Keratinocyte (primary cell): ENCODE results near the gene LTC4S. TPM values are rescaled to one million over a fixed set of nuclear protein-coding genes. Genes with fewer than 3 reads are reported as not detected.

ENCODE experiments used
- DNase-seq: peaks from one replicate; pipeline ENCODE4 v3.0.0-alpha.2; 2011; ENCODE audit warnings: low read depth, missing footprints, low spot score
- FAIRE-seq: peaks from 2 replicates; lab custom pipeline; 2011; peaks lifted over from hg19 to GRCh38; lab: Jason Lieb, UNC
- H2AFZ ChIP-seq: 2 replicates; pipeline ENCODE4 v1.6.0; 2012; ENCODE audit warnings: low read length, control low read depth, inconsistent platforms; ENCODE audit not compliant: control insufficient read depth
- H3K27ac ChIP-seq: 2 replicates; pipeline ENCODE4 v1.5.1; 2011; ENCODE audit warnings: low read length; ENCODE audit not compliant: control insufficient read depth, insufficient read depth
- H3K27me3 ChIP-seq: 3 replicates; pipeline ENCODE4 v1.6.0; 2011; ENCODE audit warnings: low read length; ENCODE audit not compliant: control insufficient read depth, insufficient read depth; ENCODE audit errors: extremely low read depth
- H3K36me3 ChIP-seq, 2 experiments: 2 replicates in 1 of 2; 3 replicates in 1 of 2; pipeline ENCODE4 v1.5.1; 2011; ENCODE audit warnings: low read length in 2 of 2, mild to moderate bottlenecking in 1 of 2; ENCODE audit not compliant: control insufficient read depth in 2 of 2, insufficient read depth in 2 of 2; ENCODE audit errors: extremely low read depth in 1 of 2
- H3K4me1 ChIP-seq: 3 replicates; pipeline ENCODE4 v1.5.1; 2011; ENCODE audit warnings: low read length; ENCODE audit not compliant: control insufficient read depth, insufficient read depth; ENCODE audit errors: extremely low read depth
- H3K4me2 ChIP-seq: 3 replicates; pipeline ENCODE4 v1.6.0; 2011; ENCODE audit warnings: low read depth, low read length; ENCODE audit not compliant: control insufficient read depth, insufficient read depth; ENCODE audit errors: extremely low read depth
- H3K4me3 ChIP-seq, 3 experiments: fragments of 200-600 bp in 1 of 3; sonication (generic) in 1 of 3; 2 replicates in 2 of 3; 3 replicates in 1 of 3; pipeline ENCODE4 v1.5.1; 2011 to 2016; ENCODE audit warnings: low read length in 3 of 3, mild to moderate bottlenecking in 3 of 3, control low read depth in 2 of 3, inconsistent platforms in 1 of 3, low read depth in 1 of 3, mixed read lengths in 1 of 3, mixed run types in 1 of 3, moderate library complexity in 1 of 3; ENCODE audit not compliant: control insufficient read depth in 2 of 3, insufficient read depth in 2 of 3; ENCODE audit errors: extremely low read depth in 1 of 3
- H3K79me2 ChIP-seq: 2 replicates; pipeline ENCODE4 v1.6.0; 2012; ENCODE audit warnings: low read length; ENCODE audit not compliant: control insufficient read depth, insufficient read depth
- H3K9ac ChIP-seq: 3 replicates; pipeline ENCODE4 v1.6.0; 2011; ENCODE audit warnings: low read length; ENCODE audit not compliant: control insufficient read depth, insufficient read depth; ENCODE audit errors: extremely low read depth
- H3K9me1 ChIP-seq: 3 replicates; pipeline ENCODE4 v1.6.0; 2011; ENCODE audit warnings: low read length; ENCODE audit not compliant: control insufficient read depth, insufficient read depth; ENCODE audit errors: extremely low read depth
- H3K9me3 ChIP-seq: 2 replicates; pipeline ENCODE4 v1.5.1; 2012; ENCODE audit warnings: low read depth, low read length; ENCODE audit not compliant: control insufficient read depth
- H4K20me1 ChIP-seq: 3 replicates; pipeline ENCODE4 v1.6.0; 2011; ENCODE audit warnings: low read length; ENCODE audit not compliant: control insufficient read depth, insufficient read depth; ENCODE audit errors: extremely low read depth
- EZH2 ChIP-seq: IDR thresholded peaks from one replicate; pipeline ENCODE4 v1.6.1; 2012; ENCODE audit warnings: inconsistent platforms, mild to moderate bottlenecking, low read length, moderate library complexity
- dilution Hi-C: fragments of 300-500 bp; cut with MboI; formaldehyde crosslinking; loops from one replicate; pipeline ENCODE4 v1.7.0; 2020; ENCODE audit warnings: low sequenced_read_pairs; ENCODE audit not compliant: extremely low pct_ligation_motif_present
- polyA plus RNA-seq, 5 experiments: library from polyadenylated mRNA; depleted of rRNA in 3 of 5; stranded (reverse) in 3 of 5; stranded (forward) in 1 of 5; unstranded in 1 of 5; fragments of >200 nt; gene quantifications; 1 replicate in 1 of 5; 2 replicates in 3 of 5; 3 replicates in 1 of 5; pipeline versions ENCODE4 v1.2.1 to v1.2.3, GENCODE V29; 2011 to 2012; ENCODE audit warnings: missing spikeins in 2 of 5, low read depth in 1 of 5, low replicate concordance in 1 of 5
- TF ChIP-seq, protein P1 (sequence below), 3 experiments: IDR thresholded peaks in 1 of 3; conservative IDR thresholded peaks in 1 of 3; optimal IDR thresholded peaks in 1 of 3; 2 replicates in 2 of 3; 3 replicates in 1 of 3; pipeline versions ENCODE3 to v1.5.1; 2011; ENCODE audit warnings: low read length in 3 of 3, mild to moderate bottlenecking in 3 of 3, moderate library complexity in 2 of 3, control low read depth in 1 of 3, inconsistent platforms in 1 of 3; ENCODE audit not compliant: insufficient read depth in 2 of 3; ENCODE audit errors: extremely low read depth in 1 of 3

The LTC4S gene
- polyA plus RNA-seq, 1 donor (not counting 4 experiments of a cell fraction or from before 2014, with no cell fraction given) = not detected

DNA sequence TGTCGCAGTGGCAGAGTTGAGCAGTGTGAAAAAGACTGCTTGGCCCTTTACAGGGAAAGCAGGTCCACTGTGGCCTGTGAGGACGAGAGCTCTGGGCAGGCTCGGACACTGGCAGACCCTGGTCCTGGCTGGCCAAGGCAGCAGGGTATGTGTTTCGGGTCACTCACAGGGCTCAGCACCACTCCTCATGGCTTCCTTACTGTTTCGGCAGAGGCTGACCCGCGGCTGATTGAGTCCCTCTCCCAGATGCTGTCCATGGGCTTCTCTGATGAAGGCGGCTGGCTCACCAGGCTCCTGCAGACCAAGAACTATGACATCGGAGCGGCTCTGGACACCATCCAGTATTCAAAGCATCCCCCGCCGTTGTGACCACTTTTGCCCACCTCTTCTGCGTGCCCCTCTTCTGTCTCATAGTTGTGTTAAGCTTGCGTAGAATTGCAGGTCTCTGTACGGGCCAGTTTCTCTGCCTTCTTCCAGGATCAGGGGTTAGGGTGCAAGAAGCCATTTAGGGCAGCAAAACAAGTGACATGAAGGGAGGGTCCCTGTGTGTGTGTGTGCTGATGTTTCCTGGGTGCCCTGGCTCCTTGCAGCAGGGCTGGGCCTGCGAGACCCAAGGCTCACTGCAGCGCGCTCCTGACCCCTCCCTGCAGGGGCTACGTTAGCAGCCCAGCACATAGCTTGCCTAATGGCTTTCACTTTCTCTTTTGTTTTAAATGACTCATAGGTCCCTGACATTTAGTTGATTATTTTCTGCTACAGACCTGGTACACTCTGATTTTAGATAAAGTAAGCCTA lies 42.6 kb downstream of the LTC4S start:
- FAIRE-seq (no peak), DNase-seq (no peak)
- dilution Hi-C loops = loop anchor here (25.0 kb wide), 1 partner anchor 99 kb away; the partner anchor contains the start of gene MAML1
- no peak overlapping the region for H3K4me3 ChIP-seq
- H3K27ac ChIP-seq = no peak overlapping the region
- H3K27me3 ChIP-seq = no peaks in the 10 kb centered on the region
- H3K4me1 ChIP-seq = no peaks in the 10 kb centered on the region
- H3K9me3 ChIP-seq = no peaks in the 10 kb centered on the region
- no peak for TF ChIP-seq EZH2
- TF ChIP-seq, protein P1, sequence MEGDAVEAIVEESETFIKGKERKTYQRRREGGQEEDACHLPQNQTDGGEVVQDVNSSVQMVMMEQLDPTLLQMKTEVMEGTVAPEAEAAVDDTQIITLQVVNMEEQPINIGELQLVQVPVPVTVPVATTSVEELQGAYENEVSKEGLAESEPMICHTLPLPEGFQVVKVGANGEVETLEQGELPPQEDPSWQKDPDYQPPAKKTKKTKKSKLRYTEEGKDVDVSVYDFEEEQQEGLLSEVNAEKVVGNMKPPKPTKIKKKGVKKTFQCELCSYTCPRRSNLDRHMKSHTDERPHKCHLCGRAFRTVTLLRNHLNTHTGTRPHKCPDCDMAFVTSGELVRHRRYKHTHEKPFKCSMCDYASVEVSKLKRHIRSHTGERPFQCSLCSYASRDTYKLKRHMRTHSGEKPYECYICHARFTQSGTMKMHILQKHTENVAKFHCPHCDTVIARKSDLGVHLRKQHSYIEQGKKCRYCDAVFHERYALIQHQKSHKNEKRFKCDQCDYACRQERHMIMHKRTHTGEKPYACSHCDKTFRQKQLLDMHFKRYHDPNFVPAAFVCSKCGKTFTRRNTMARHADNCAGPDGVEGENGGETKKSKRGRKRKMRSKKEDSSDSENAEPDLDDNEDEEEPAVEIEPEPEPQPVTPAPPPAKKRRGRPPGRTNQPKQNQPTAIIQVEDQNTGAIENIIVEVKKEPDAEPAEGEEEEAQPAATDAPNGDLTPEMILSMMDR (optimal IDR thresholded peaks at IDR 0.05 in 1 of 3, IDR thresholded peaks at IDR 0.05 in 1 of 3, conservative IDR thresholded peaks at IDR 0.05 in 1 of 3; ENCODE audit: extremely low read depth in 1 of 3, insufficient read depth in 2 of 3, low read length in 3 of 3) = no peak
- H3K36me3 ChIP-seq = peaks cover 25 to 34% of the 10 kb centered on the region in 2 experiments
- H3K9ac ChIP-seq = no peak overlapping the region
- no peaks in the 10 kb centered on the region for H3K79me2 ChIP-seq
- H4K20me1 ChIP-seq = no peaks in the 10 kb centered on the region
- H3K9me1 ChIP-seq = no peaks in the 10 kb centered on the region
- no peak overlapping the region for H3K4me2 ChIP-seq
- no peak overlapping the region for H2AFZ ChIP-seq

DNA sequence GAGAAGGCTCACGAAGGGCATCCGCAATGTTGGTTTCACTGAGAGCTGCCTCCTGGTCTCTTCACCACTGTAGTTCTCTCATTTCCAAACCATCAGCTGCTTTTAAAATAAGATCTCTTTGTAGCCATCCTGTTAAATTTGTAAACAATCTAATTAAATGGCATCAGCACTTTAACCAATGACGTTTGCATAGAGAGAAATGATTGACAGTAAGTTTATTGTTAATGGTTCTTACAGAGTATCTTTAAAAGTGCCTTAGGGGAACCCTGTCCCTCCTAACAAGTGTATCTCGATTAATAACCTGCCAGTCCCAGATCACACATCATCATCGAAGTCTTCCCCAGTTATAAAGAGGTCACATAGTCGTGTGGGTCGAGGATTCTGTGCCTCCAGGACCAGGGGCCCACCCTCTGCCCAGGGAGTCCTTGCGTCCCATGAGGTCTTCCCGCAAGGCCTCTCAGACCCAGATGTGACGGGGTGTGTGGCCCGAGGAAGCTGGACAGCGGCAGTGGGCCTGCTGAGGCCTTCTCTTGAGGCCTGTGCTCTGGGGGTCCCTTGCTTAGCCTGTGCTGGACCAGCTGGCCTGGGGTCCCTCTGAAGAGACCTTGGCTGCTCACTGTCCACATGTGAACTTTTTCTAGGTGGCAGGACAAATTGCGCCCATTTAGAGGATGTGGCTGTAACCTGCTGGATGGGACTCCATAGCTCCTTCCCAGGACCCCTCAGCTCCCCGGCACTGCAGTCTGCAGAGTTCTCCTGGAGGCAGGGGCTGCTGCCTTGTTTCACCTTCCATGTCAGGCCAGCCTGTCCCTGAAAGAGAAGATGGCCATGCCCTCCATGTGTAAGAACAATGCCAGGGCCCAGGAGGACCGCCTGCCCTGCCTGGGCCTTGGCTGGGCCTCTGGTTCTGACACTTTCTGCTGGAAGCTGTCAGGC lies 43.6 kb downstream of the LTC4S start:
- H3K36me3 ChIP-seq = peaks cover 22 to 28% of the 10 kb centered on the region in 2 experiments
- H3K9me1 ChIP-seq = no peaks in the 10 kb centered on the region
- dilution Hi-C loops = loop anchor here (25.0 kb wide), 1 partner anchor 100 kb away; the partner anchor contains the start of gene MAML1
- no peak overlapping the region for H2AFZ ChIP-seq
- H3K4me2 ChIP-seq = no peak overlapping the region
- H3K9ac ChIP-seq = no peak overlapping the region
- no peak overlapping the region for H3K4me3 ChIP-seq
- H3K9me3 ChIP-seq = no peaks in the 10 kb centered on the region
- no peak overlapping the region for H3K27ac ChIP-seq
- H3K79me2 ChIP-seq = no peaks in the 10 kb centered on the region
- no peaks in the 10 kb centered on the region for H3K4me1 ChIP-seq
- H3K27me3 ChIP-seq = no peaks in the 10 kb centered on the region
- TF ChIP-seq, protein P1 (optimal IDR thresholded peaks at IDR 0.05 in 1 of 3, IDR thresholded peaks at IDR 0.05 in 1 of 3, conservative IDR thresholded peaks at IDR 0.05 in 1 of 3; ENCODE audit: extremely low read depth in 1 of 3, insufficient read depth in 2 of 3, low read length in 3 of 3) = no peak
- no peak for TF ChIP-seq EZH2
- DNase-seq = no peak
- no peak for FAIRE-seq
- H4K20me1 ChIP-seq = no peaks in the 10 kb centered on the region
